HepG2 (cell line): Measurements from ENCODE around the gene TEK. TPM values are rescaled to one million over a fixed set of nuclear protein-coding genes. Genes with fewer than 3 reads are reported as not detected.

Experiments
- ATM ChIP-seq: fragments of 450-650 bp; IDR thresholded peaks from 2 replicates; pipeline ENCODE4 v1.7.1; 2017; ENCODE audit warnings: mild to moderate bottlenecking, borderline replicate concordance
- CREB3 ChIP-seq: sonication (generic); formaldehyde crosslinking; IDR thresholded peaks from 2 replicates; pipeline ENCODE4 v1.5.0; 2020; ENCODE audit warnings: missing genetic modification reagents
- EP300 ChIP-seq, 3 experiments: sonication (generic) in 1 of 3; formaldehyde crosslinking in 1 of 3; IDR thresholded peaks; 2 replicates each; pipeline versions ENCODE4 v1.5.1 to v1.6.1; 2011 to 2020; ENCODE audit warnings: low read depth in 2 of 3, low read length in 2 of 3, borderline replicate concordance in 1 of 3, improper control_type of control experiment in 1 of 3, mild to moderate bottlenecking in 1 of 3, missing genetic modification reagents in 1 of 3, moderate library complexity in 1 of 3
- LRRFIP1 ChIP-seq: sonication (generic); formaldehyde crosslinking; conservative IDR thresholded peaks from 2 replicates; pipeline ENCODE4 v1.4.0; 2020; ENCODE audit warnings: missing genetic modification reagents
- MYC ChIP-seq: sonication (generic); formaldehyde crosslinking; IDR thresholded peaks from 2 replicates; pipeline ENCODE4 v1.9.0; 2021; ENCODE audit warnings: missing genetic modification reagents, borderline replicate concordance
- ONECUT2 ChIP-seq: sonication (generic); formaldehyde crosslinking; IDR thresholded peaks from 2 replicates; pipeline ENCODE4 v1.4.0; 2020; ENCODE audit warnings: missing genetic modification reagents
- PAXIP1 ChIP-seq: sonication (generic); formaldehyde crosslinking; conservative IDR thresholded peaks from 2 replicates; pipeline ENCODE4 v1.4.0; 2020; ENCODE audit warnings: mild to moderate bottlenecking, missing genetic modification reagents, moderate library complexity
- PRPF4 ChIP-seq: fragments of 200-400 bp; formaldehyde crosslinking; IDR thresholded peaks from 2 replicates; pipeline ENCODE4 v1.6.1; 2016; ENCODE audit warnings: low read length, low read depth; ENCODE audit not compliant: poor library complexity, severe bottlenecking
- RBFOX2 ChIP-seq: fragments of 200-400 bp; formaldehyde crosslinking; IDR thresholded peaks from 2 replicates; pipeline ENCODE4 v1.6.1; 2017; ENCODE audit warnings: low read depth, mild to moderate bottlenecking, low read length
- ZC3H4 ChIP-seq: sonication (generic); formaldehyde crosslinking; IDR thresholded peaks from 2 replicates; pipeline ENCODE4 v1.4.0; 2020; ENCODE audit warnings: missing genetic modification reagents, borderline replicate concordance
- ZNF230 ChIP-seq: sonication (generic); formaldehyde crosslinking; IDR thresholded peaks from 2 replicates; pipeline ENCODE4 v1.4.0; 2020; ENCODE audit warnings: mild to moderate bottlenecking, missing genetic modification reagents
- ZNF646 ChIP-seq: sonication (generic); formaldehyde crosslinking; IDR thresholded peaks from 2 replicates; pipeline ENCODE4 v1.9.0; 2021; ENCODE audit warnings: mild to moderate bottlenecking, missing genetic modification reagents
- ZNF878 ChIP-seq: sonication (generic); formaldehyde crosslinking; IDR thresholded peaks from 2 replicates; pipeline ENCODE4 v1.8.1; 2023; ENCODE audit warnings: mild to moderate bottlenecking, missing genetic modification reagents, moderate library complexity
- polyA plus RNA-seq, 8 experiments: library from polyadenylated mRNA; depleted of rRNA in 3 of 8; stranded (reverse) in 7 of 8; unstranded in 1 of 8; fragments of >200 nt; fragmentation: Illumina TruSeq in 4 of 8; extraction: Trizol in 4 of 8; gene quantifications; 2 replicates each; pipeline versions ENCODE4 v1.2.1 to v1.2.3, GENCODE V29; 2011 to 2016; ENCODE audit warnings: low read depth in 4 of 8, missing spikeins in 1 of 8, mixed read lengths in 1 of 8; ENCODE audit not compliant: insufficient read depth in 1 of 8
- total RNA-seq, 5 experiments: library from RNA; depleted of rRNA; stranded (reverse); fragments of >200 nt; fragmentation: Illumina TruSeq; extraction: Trizol; gene quantifications; 2 replicates each; pipeline ENCODE4 v1.2.3, GENCODE V29; 2016; ENCODE audit warnings: low read depth in 1 of 5

The TEK gene
- total and polyA plus RNA-seq, 2 of the 13 experiments (the other 11 are each of a cell fraction or from before 2014, with no cell fraction given) = not detected

GRCh38 chr9:27181381-27181780 lies 72.4 kb downstream of the TEK start (continued):
- TF ChIP-seq LRRFIP1 (CRISPR knock-in tag) (no peak), ZC3H4 (CRISPR knock-in tag) (no peak), PAXIP1 (CRISPR knock-in tag) (no peak), ZNF646 (CRISPR knock-in tag) (no peak), EP300 (IDR thresholded peaks at IDR 0.05; ENCODE audit: low read depth in 2 of 2, low read length in 2 of 2) (no peak), EP300 (CRISPR knock-in tag; IDR thresholded peaks at IDR 0.05; ENCODE audit: borderline replicate concordance) (no peak), ZNF878 (no peak), CREB3 (no peak), ONECUT2 (CRISPR knock-in tag) (no peak), MYC (CRISPR knock-in tag) (no peak), ATM (no peak), RBFOX2 (no peak), ZNF230 (CRISPR knock-in tag) (no peak), PRPF4 (no peak)
